HepG2 (cell line): ENCODE data around the gene ATP8A2. TPM values are rescaled to one million over a fixed set of nuclear protein-coding genes. Genes with fewer than 3 reads are reported as not detected.

Experiments used
- ATAC-seq: fragments of 200-7000 bp; cut with Tn5 transposase; 3 replicates; pipeline ENCODE4 v1.9.1; 2020; ENCODE audit warnings: mild to moderate bottlenecking, moderate library complexity
- BruUV-seq: library from RNA; stranded (reverse); fragments of 400-500 nt; replicated peaks from 2 replicates; lab custom pipeline; 2021; lab: Mats Ljungman, UMichigan
- CTCF ChIA-PET: fragments of 300-600 bp; formaldehyde crosslinking; extraction: SDS; loops from one replicate; lab custom pipeline; 2021; ENCODE audit warnings: low total read pairs, inconsistent platforms, low intra/inter-chr PET ratio; lab: Yijun Ruan, JAX
- POLR2A ChIA-PET: fragments of 350-600 bp; sonication (Branson Sonifier 250); formaldehyde crosslinking; loops from one replicate; lab custom pipeline; 2020; ENCODE audit warnings: antibody characterized with exemption, inconsistent platforms; lab: Yijun Ruan, JAX
- DNase-seq: peaks from one replicate; pipeline ENCODE4 v3.0.0-alpha.2; 2015; ENCODE audit warnings: low spot score
- FAIRE-seq: peaks from 3 replicates; lab custom pipeline; 2011; peaks lifted over from hg19 to GRCh38; lab: Jason Lieb, UNC
- H2AFZ ChIP-seq: one replicate; pipeline ENCODE4 v1.6.1; 2011; ENCODE audit warnings: low read length, inconsistent platforms
- H3K27ac ChIP-seq: fragments of 300-600 bp; 3 replicates; pipeline ENCODE4 v1.8.0; 2011; ENCODE audit warnings: mixed run types, mild to moderate bottlenecking, mixed read lengths, low read length, inconsistent platforms; ENCODE audit not compliant: insufficient read depth; ENCODE audit errors: extremely low read length
- H3K27me3 ChIP-seq, 2 experiments: fragments of 200-600 bp in 1 of 2; 2 replicates in 1 of 2; 3 replicates in 1 of 2; pipeline versions ENCODE4 v1.6.0 to v1.8.0; 2011; ENCODE audit warnings: low read length in 2 of 2, mild to moderate bottlenecking in 2 of 2, moderate library complexity in 2 of 2, inconsistent platforms in 1 of 2; ENCODE audit not compliant: insufficient read depth in 2 of 2, control insufficient read depth in 1 of 2
- H3K36me3 ChIP-seq, 2 experiments: fragments of 200-600 bp in 1 of 2; replicated peaks in 1 of 2; 2 replicates in 1 of 2; 3 replicates in 1 of 2; pipeline versions ENCODE4 v1.5.1 to v1.8.0; 2011; ENCODE audit warnings: low read length in 2 of 2, inconsistent platforms in 1 of 2; ENCODE audit not compliant: insufficient read depth in 2 of 2, control insufficient read depth in 1 of 2
- H3K4me1 ChIP-seq: 2 replicates; pipeline ENCODE4 v1.5.1; 2012; ENCODE audit warnings: low read length, inconsistent platforms; ENCODE audit not compliant: insufficient read depth
- H3K4me2 ChIP-seq: 2 replicates; pipeline ENCODE4 v1.6.0; 2011; ENCODE audit warnings: low read depth, low read length, inconsistent platforms
- H3K4me3 ChIP-seq, 3 experiments: fragments of 200-600 bp in 1 of 3; sonication (generic), shearing (Covaris generic) in 1 of 3; replicated peaks in 1 of 3; 2 replicates each; pipeline ENCODE4 v1.5.1; 2011 to 2016; ENCODE audit warnings: low read length in 3 of 3, inconsistent platforms in 2 of 3, low read depth in 2 of 3, mild to moderate bottlenecking in 2 of 3, control low read depth in 1 of 3, mixed read lengths in 1 of 3; ENCODE audit not compliant: insufficient read depth in 1 of 3
- H3K79me2 ChIP-seq: one replicate; pipeline ENCODE4 v1.6.1; 2011; ENCODE audit warnings: low read length, inconsistent platforms; ENCODE audit not compliant: insufficient read depth
- H3K9ac ChIP-seq: 2 replicates; pipeline ENCODE4 v1.6.0; 2011; ENCODE audit warnings: mild to moderate bottlenecking, low read depth, low read length, inconsistent platforms; ENCODE audit not compliant: insufficient read depth
- H3K9me3 ChIP-seq: 2 replicates; pipeline ENCODE4 v1.5.1; 2012; ENCODE audit warnings: mild to moderate bottlenecking, low read length
- H4K20me1 ChIP-seq: 2 replicates; pipeline ENCODE4 v1.6.0; 2011; ENCODE audit warnings: inconsistent platforms, mild to moderate bottlenecking, low read length, moderate library complexity; ENCODE audit not compliant: insufficient read depth
- CREM ChIP-seq, 2 experiments: sonication (generic) in 1 of 2; formaldehyde crosslinking in 1 of 2; IDR thresholded peaks; 2 replicates each; pipeline versions ENCODE4 v1.4.0 to v1.6.1; 2016 to 2020; ENCODE audit warnings: antibody characterized with exemption in 1 of 2, mild to moderate bottlenecking in 1 of 2, missing genetic modification reagents in 1 of 2
- FOXA1 ChIP-seq, 2 experiments: fragments of 450-650 bp in 1 of 2; sonication (generic) in 1 of 2; formaldehyde crosslinking in 1 of 2; IDR thresholded peaks; 2 replicates each; pipeline versions ENCODE4 v1.4.0 to v1.6.1; 2016 to 2020; ENCODE audit warnings: missing genetic modification reagents in 1 of 2
- HOXA3 ChIP-seq: sonication (generic); formaldehyde crosslinking; IDR thresholded peaks from 2 replicates; pipeline ENCODE4 v1.5.0; 2020; ENCODE audit warnings: missing genetic modification reagents
- IKZF1 ChIP-seq: fragments of 450-650 bp; IDR thresholded peaks from 2 replicates; pipeline ENCODE4 v1.7.1; 2016
- REST ChIP-seq, 2 experiments: IDR thresholded peaks; 2 replicates each; pipeline ENCODE4 v1.6.1; 2011 to 2012; ENCODE audit warnings: low read length in 2 of 2, borderline replicate concordance in 1 of 2, low read depth in 1 of 2, mild to moderate bottlenecking in 1 of 2, moderate library complexity in 1 of 2
- SIN3A ChIP-seq: IDR thresholded peaks from 2 replicates; pipeline ENCODE4 v1.6.1; 2011; ENCODE audit warnings: low read depth, mild to moderate bottlenecking, control low read depth, low read length, borderline replicate concordance
- STAG1 ChIP-seq: sonication (generic); formaldehyde crosslinking; IDR thresholded peaks from 2 replicates; pipeline ENCODE4 v1.4.0; 2020; ENCODE audit warnings: missing genetic modification reagents
- THYN1 ChIP-seq: sonication (generic); formaldehyde crosslinking; IDR thresholded peaks from 2 replicates; pipeline ENCODE4 v1.8.1; 2023; ENCODE audit warnings: low read depth, mild to moderate bottlenecking, moderate library complexity, missing genetic modification reagents, borderline replicate concordance
- TRAFD1 ChIP-seq: sonication (generic); formaldehyde crosslinking; IDR thresholded peaks from 2 replicates; pipeline ENCODE4 v1.5.1; 2020; ENCODE audit warnings: missing genetic modification reagents, mild to moderate bottlenecking, borderline replicate concordance
- USF2 ChIP-seq, 2 experiments: sonication (generic) in 1 of 2; formaldehyde crosslinking in 1 of 2; IDR thresholded peaks; 2 replicates each; pipeline versions ENCODE4 v1.5.1 to v1.6.1; 2011 to 2020; ENCODE audit warnings: borderline replicate concordance in 1 of 2, low read depth in 1 of 2, low read length in 1 of 2, mild to moderate bottlenecking in 1 of 2, missing genetic modification reagents in 1 of 2, moderate library complexity in 1 of 2
- ZNF12 ChIP-seq: sonication (generic); formaldehyde crosslinking; IDR thresholded peaks from 2 replicates; pipeline ENCODE4 v1.5.0; 2020; ENCODE audit warnings: missing genetic modification reagents
- ZNF501 ChIP-seq: sonication (generic); formaldehyde crosslinking; IDR thresholded peaks from 2 replicates; pipeline ENCODE4 v1.5.1; 2020; ENCODE audit warnings: mild to moderate bottlenecking, moderate library complexity, missing genetic modification reagents
- ZNF570 ChIP-seq: sonication (generic); formaldehyde crosslinking; IDR thresholded peaks from 2 replicates; pipeline ENCODE4 v1.4.0; 2020; ENCODE audit warnings: mild to moderate bottlenecking, missing genetic modification reagents, borderline replicate concordance
- ZNF580 ChIP-seq: IDR thresholded peaks from 2 replicates; pipeline ENCODE4 v1.6.1; 2016; ENCODE audit warnings: low read depth, borderline replicate concordance
- WGBS: methylation state at CpG from one replicate; pipeline ENCODE4 v1.1.6; 2017; ENCODE audit warnings: low lambda C conversion rate; 5-methylcytosine and 5-hydroxymethylcytosine counted together
- in situ Hi-C: cut with HindIII; loops from 2 replicates; pipeline ENCODE4 v1.10.0; 2017; ENCODE audit warnings: low pct_unique_long_range_greater_than_20kb; ENCODE audit not compliant: extremely low pct_ligation_motif_present
- intact Hi-C: fragments of 100-400 bp; cut with micrococcal nuclease; formaldehyde crosslinking; loops from one replicate; pipeline ENCODE4 v1.10.0; 2022; ENCODE audit not compliant: unreplicated experiment
- polyA plus RNA-seq, 8 experiments: library from polyadenylated mRNA; depleted of rRNA in 3 of 8; stranded (reverse) in 7 of 8; unstranded in 1 of 8; fragments of >200 nt; fragmentation: Illumina TruSeq in 4 of 8; extraction: Trizol in 4 of 8; gene quantifications; 2 replicates each; pipeline versions ENCODE4 v1.2.1 to v1.2.3, GENCODE V29; 2011 to 2016; ENCODE audit warnings: low read depth in 4 of 8, missing spikeins in 1 of 8, mixed read lengths in 1 of 8; ENCODE audit not compliant: insufficient read depth in 1 of 8
- total RNA-seq, 5 experiments: library from RNA; depleted of rRNA; stranded (reverse); fragments of >200 nt; fragmentation: Illumina TruSeq; extraction: Trizol; gene quantifications; 2 replicates each; pipeline ENCODE4 v1.2.3, GENCODE V29; 2016; ENCODE audit warnings: low read depth in 1 of 5

The ATP8A2 gene
- total and polyA plus RNA-seq, 2 of the 13 experiments (the other 11 are each of a cell fraction or from before 2014, with no cell fraction given), result 0.09 TPM; not detected in 1

- Histone ChIP-seq H4K20me1 (no peaks in the 10 kb centered on the region), H3K36me3 (no peaks in the 10 kb centered on the region), H3K27me3 (no peaks in the 10 kb centered on the region), H3K27ac (no peak overlapping the region), H3K4me2 (no peak overlapping the region), H3K79me2 (no peaks in the 10 kb centered on the region), H3K4me1 (no peaks in the 10 kb centered on the region), H3K9me3 (no peaks in the 10 kb centered on the region), H3K4me3 (no peak overlapping the region), H3K9ac (no peak overlapping the region), H2AFZ (no peak overlapping the region)
- ChIA-PET POLR2A (no interaction called here), CTCF (no interaction called here)
- ATAC-seq (no peak), DNase-seq (no peak), FAIRE-seq (no peak)
- intact Hi-C loops, result loop anchor here (10.0 kb wide), 1 partner anchor 1673 kb away; no protein-coding TSS in a partner anchor
- in situ Hi-C loops, result no loop called here
- BruUV-seq, result no TSS peak
- WGBS, result 5% methylated on average over 4 of the region's 4 CpGs
- TF ChIP-seq ZNF12 (CRISPR knock-in tag), result no peak
- no peak for TF ChIP-seq ZNF580 (CRISPR knock-in tag)
- TF ChIP-seq THYN1 (CRISPR knock-in tag), result no peak
- no peak for TF ChIP-seq HOXA3 (CRISPR knock-in tag)
- TF ChIP-seq REST (IDR thresholded peaks at IDR 0.05; ENCODE audit: borderline replicate concordance in 1 of 2, low read depth in 1 of 2, low read length in 2 of 2), result no peak
- no peak for TF ChIP-seq IKZF1
- TF ChIP-seq STAG1, result no peak
- TF ChIP-seq FOXA1 (IDR thresholded peaks at IDR 0.05), result no peak
- TF ChIP-seq FOXA1 (CRISPR knock-in tag; IDR thresholded peaks at IDR 0.05), result no peak
- no peak for TF ChIP-seq CREM (IDR thresholded peaks at IDR 0.05)
- no peak for TF ChIP-seq CREM (CRISPR knock-in tag; IDR thresholded peaks at IDR 0.05)
- no peak for TF ChIP-seq ZNF501 (CRISPR knock-in tag)
- TF ChIP-seq ZNF570, result no peak
- no peak for TF ChIP-seq SIN3A
- TF ChIP-seq USF2 (IDR thresholded peaks at IDR 0.05; ENCODE audit: low read depth, low read length), result no peak
- TF ChIP-seq USF2 (CRISPR knock-in tag; IDR thresholded peaks at IDR 0.05; ENCODE audit: borderline replicate concordance), result no peak
- no peak for TF ChIP-seq TRAFD1 (CRISPR knock-in tag)
Observed at GRCh38 chr13:25541434-25542123, 169.8 kb downstream of the ATP8A2 start.
